Activated CD4-positive, alpha-beta T cell treated with anti-CD3 and anti-CD28 coated beads, Interleukin-2, amount 50 U/mL, for 4 hours (primary cell): ENCODE results near the gene PALD1.

ENCODE experiments used
- DNase-seq, 2 experiments: peaks; one replicate each; pipeline ENCODE4 v3.0.0-alpha.2; 2020

The PALD1 gene

GRCh38 chr10:70615784-70616522 is 137.4 kb downstream of the PALD1 start:
- DNase-seq = no peak

- DNase-seq = no peak
Observed at GRCh38 chr10:70616761-70617160, 138.2 kb downstream of the PALD1 start.
